Right lobe of liver (tissue), 6 donors: ENCODE data around the gene LMBR1L. TPM values are rescaled to one million over a fixed set of nuclear protein-coding genes. Genes with fewer than 3 reads are reported as not detected.

Experiments
- ATAC-seq, 4 donors: fragments of 200-7000 bp; cut with Tn5 transposase; one replicate each; pipeline ENCODE4 v1.9.1; 2020; ENCODE audit warnings: mild to moderate bottlenecking in 4 of 4, moderate library complexity in 4 of 4
- DNase-seq, 3 donors: peaks; one replicate each; pipeline ENCODE4 v3.0.0-alpha.2; 2020
- H3K27ac ChIP-seq, 3 donors: fragments of 200-600 bp; one replicate each; pipeline ENCODE4 v1.8.0; 2022
- H3K27me3 ChIP-seq, 2 donors: fragments of 200-600 bp; one replicate each; pipeline ENCODE4 v1.8.0; 2022
- H3K36me3 ChIP-seq, 4 donors: fragments of 200-600 bp; sonication (generic) in 1 of 4; one replicate each; pipeline versions ENCODE4 v1.5.1 to v1.8.0; 2017 to 2022; ENCODE audit warnings: control low read depth in 1 of 4
- H3K4me1 ChIP-seq, 4 donors: fragments of 200-600 bp; sonication (generic) in 1 of 4; one replicate each; pipeline versions ENCODE4 v1.5.1 to v1.8.0; 2017 to 2022; ENCODE audit warnings: control low read depth in 1 of 4
- H3K4me3 ChIP-seq, 3 donors: fragments of 200-600 bp; one replicate each; pipeline ENCODE4 v1.8.0; 2022
- H3K9me3 ChIP-seq, 4 donors: fragments of 200-600 bp; sonication (generic) in 1 of 4; one replicate each; pipeline versions ENCODE4 v1.5.1 to v1.8.0; 2017 to 2022; ENCODE audit warnings: control low read depth in 1 of 4
- CTCF ChIP-seq, 4 donors: fragments of 200-600 bp in 3 of 4; fragments of 450-650 bp in 1 of 4; IDR thresholded peaks; one replicate each; pipeline versions ENCODE4 v1.5.1 to v1.8.0; 2016 to 2022; ENCODE audit warnings: antibody characterized with exemption in 4 of 4, mild to moderate bottlenecking in 2 of 4
- POLR2A ChIP-seq: fragments of 450-650 bp; IDR thresholded peaks from one replicate; pipeline ENCODE4 v1.6.1; 2017; ENCODE audit warnings: antibody characterized with exemption, mild to moderate bottlenecking
- whole genome bisulfite sequencing: methylation state at CpG from one replicate; pipeline ENCODE4 v1.1.6; 2018; ENCODE audit warnings: low coverage, low lambda C conversion rate; ENCODE audit not compliant: insufficient coverage; ENCODE audit errors: missing lambda C conversion rate; 5-methylcytosine and 5-hydroxymethylcytosine counted together
- intact Hi-C, 2 donors: fragments of 100-400 bp; cut with DNase I; formaldehyde crosslinking; loops; one replicate each; pipeline versions ENCODE4 v1.11.2 to v1.14.1; 2022
- total RNA-seq, 6 experiments: library from RNA; depleted of rRNA in 2 of 6; stranded (reverse); fragments of >200 nt in 2 of 6; fragmentation: NEBNext Ultra II Directional in 3 of 6; extraction: Animal tissue kit (Norgen Biotek cat#: 25700) in 3 of 6; gene quantifications; one replicate each; pipeline versions ENCODE4 v1.1.0 to v1.2.4, GENCODE V29; 2016 to 2023
- donor health status: DM: no; HTN: yes; CAD: no.
- donor health status: DM: no; HTN: no; CAD: no.
- donor health status: DM: no; HTN: no; CAD: no.
- donor health status: DM: no; HTN: yes; CAD: no.
- donor health status: DM: no; HTN: yes; CAD: no.

LMBR1L gene
- total RNA-seq, 6 experiments from 2014 or later: 12.2 to 34.5 (median 16.3) TPM

GRCh38 chr12:49061157-49061650 lies 49.4 kb downstream of the LMBR1L start:
- intact Hi-C loops: loop anchor here in 1 of 2 donors (10.0 kb wide), 1 partner anchor 64 kb away; no protein-coding TSS in a partner anchor
- no peak for ATAC-seq
- Histone ChIP-seq H3K36me3 (no peaks in the 10 kb centered on the region), H3K9me3 (no peaks in the 10 kb centered on the region), H3K27ac (peak overlapping the region; percentile 90 to 98 (median 97)), H3K4me3 (peak overlapping the region; percentile 94 to 99 (median 95)), H3K4me1 (peaks cover 0 to 44% (median 15%) of the 10 kb centered on the region in 4 donors), H3K27me3 (no peaks in the 10 kb centered on the region)
- no peak for DNase-seq
- WGBS: 7% methylated on average over 16 of the region's 16 CpGs
- TF ChIP-seq CTCF (IDR thresholded peaks at IDR 0.05): no peak
- no peak for TF ChIP-seq POLR2A

- peaks cover 0 to 51% (median 16%) of the 10 kb centered on the region in 4 donors for H3K4me1 ChIP-seq
- 0% methylated on average over 21 of the region's 74 CpGs for WGBS
- TF ChIP-seq CTCF (IDR thresholded peaks at IDR 0.05) (peak in 1 of 4 donors; percentile 66), POLR2A (peak; percentile 38)
Measured at GRCh38 chr12:49060237-49061156, 50.1 kb downstream of the LMBR1L start, which contains the start of gene KMT2D. KMT2D (minus strand) TSS chr12:49060794; CDS start chr12:49055324, 5,470 bp downstream.

GRCh38 chr12:49059299-49060171 lies 51.1 kb downstream of the LMBR1L start:
- H3K36me3 ChIP-seq: peaks cover 0 to 5% (median 2%) of the 10 kb centered on the region in 4 donors
- peak in 2 of 4 donors; percentile 10 to 15 for ATAC-seq
- H3K4me3 ChIP-seq: peak overlapping the region; percentile 94 to 99 (median 95)
- peaks cover 0 to 54% (median 16%) of the 10 kb centered on the region in 4 donors for H3K4me1 ChIP-seq
- peak in 2 of 3 donors; percentile 72 to 75 for DNase-seq
- no peaks in the 10 kb centered on the region for H3K27me3 ChIP-seq
- peak overlapping the region; percentile 90 to 98 (median 97) for H3K27ac ChIP-seq
- 0% methylated on average over 17 of the region's 70 CpGs for WGBS
- intact Hi-C loops: loop anchor here in 1 of 2 donors (10.0 kb wide), 1 partner anchor 65 kb away; no protein-coding TSS in a partner anchor
- H3K9me3 ChIP-seq: no peaks in the 10 kb centered on the region
- no peak for TF ChIP-seq POLR2A
- TF ChIP-seq CTCF (IDR thresholded peaks at IDR 0.05): no peak

More at GRCh38 chr12:49060237-49061156, 50.1 kb downstream of the LMBR1L start, which contains the start of gene KMT2D:
- no peaks in the 10 kb centered on the region for H3K9me3 ChIP-seq
- peak within 1 kb of the TSS; percentile 94 to 99 (median 95) for H3K4me3 ChIP-seq
- no peaks in the 10 kb centered on the region for H3K36me3 ChIP-seq
- peak within 1 kb of the TSS; percentile 90 to 98 (median 97) for H3K27ac ChIP-seq
- intact Hi-C loops: loop anchor here in 1 of 2 donors (10.0 kb wide), 1 partner anchor 64 kb away; no protein-coding TSS in a partner anchor
- ATAC-seq (peak; percentile 78 to 84 (median 81)), DNase-seq (peak; percentile 93 to 94 (median 94))
- no peaks in the 10 kb centered on the region for H3K27me3 ChIP-seq

- ATAC-seq (no peak), DNase-seq (no peak)
- intact Hi-C loops: no loop called here
- H3K4me3 ChIP-seq: peak overlapping the region; percentile 94 to 99 (median 95)
- peaks cover 0 to 48% (median 14%) of the 10 kb centered on the region in 4 donors for H3K4me1 ChIP-seq
- H3K27me3 ChIP-seq: no peaks in the 10 kb centered on the region
- WGBS: 0% methylated on average over 1 of the region's 1 CpG
- no peak for TF ChIP-seq POLR2A
- TF ChIP-seq CTCF (IDR thresholded peaks at IDR 0.05): no peak
- peaks cover 0 to 11% (median 2%) of the 10 kb centered on the region in 4 donors for H3K36me3 ChIP-seq
- no peaks in the 10 kb centered on the region for H3K9me3 ChIP-seq
- peak overlapping the region; percentile 90 to 98 (median 97) for H3K27ac ChIP-seq
Measured at GRCh38 chr12:49059045-49059298, 51.7 kb downstream of the LMBR1L start.
